ENCODE measurements around the gene SPRR2F.
"Not testable (repeated sequence)": the region's sequence is repeated elsewhere in the genome, so short reads cannot be mapped to it uniquely, and the experiment has no call there.

The SPRR2F gene

GRCh38 chr1:153128688-153129087 is 15.4 kb upstream of the SPRR2F start:
- not testable (repeated sequence) for H2AK5ac ChIP-seq (ENCODE audit: low read depth, low read length); H2BK120ac ChIP-seq (ENCODE audit: low read depth, low read length); H3K36me3 ChIP-seq (replicated peaks in 1 of 2; ENCODE audit: control insufficient read depth in 2 of 2, insufficient read depth in 2 of 2, low read length in 2 of 2); DNase-seq (ENCODE audit: low spot score); H3K27me3 ChIP-seq (ENCODE audit: control insufficient read depth in 3 of 3, insufficient read depth in 3 of 3, low read depth in 1 of 3, low read length in 3 of 3); H3K79me1 ChIP-seq (ENCODE audit: low read depth, low read length); H3K27ac ChIP-seq (replicated peaks; ENCODE audit: low read length); H3K18ac ChIP-seq (ENCODE audit: low read length); H3K4ac ChIP-seq (ENCODE audit: low read length); H3K4me1 ChIP-seq (ENCODE audit: control insufficient read depth in 2 of 2, insufficient read depth in 1 of 2, low read depth in 1 of 2, low read length in 2 of 2); H3K23ac ChIP-seq (ENCODE audit: low read depth, low read length, poor library complexity); H3K14ac ChIP-seq (ENCODE audit: low read length); H3K9me3 ChIP-seq (replicated peaks in 1 of 2; ENCODE audit: control insufficient read depth in 2 of 2, insufficient read depth in 1 of 2, low read depth in 1 of 2, low read length in 2 of 2); H2BK5ac ChIP-seq (ENCODE audit: low read length); H3K4me3 ChIP-seq (ENCODE audit: low read length in 2 of 2); H2BK12ac ChIP-seq (ENCODE audit: low read length); H3K4me2 ChIP-seq (ENCODE audit: insufficient read depth, low read length, poor library complexity, severe bottlenecking); H2AFZ ChIP-seq (ENCODE audit: low read length); H2BK15ac ChIP-seq (ENCODE audit: low read length); H3K9ac ChIP-seq (ENCODE audit: low read depth, low read length, poor library complexity); H4K91ac ChIP-seq (ENCODE audit: low read depth, low read length, poor library complexity); H4K8ac ChIP-seq (ENCODE audit: low read depth, low read length)
- no CpG with 5 or more reads among the region's 4 CpGs for WGBS, 2 donors (ENCODE audit: extremely low coverage in 2 of 2, insufficient read length in 2 of 2, insufficient replicate concordance in 1 of 2)

GRCh38 chr1:153127296-153127695 is 14.0 kb upstream of the SPRR2F start:
- Histone ChIP-seq H3K4me3 (ENCODE audit: low read length in 2 of 2) (no peak overlapping the region), H3K4me2 (ENCODE audit: insufficient read depth, low read length, poor library complexity, severe bottlenecking) (no peak overlapping the region), H4K91ac (ENCODE audit: low read depth, low read length, poor library complexity) (no peak overlapping the region), H3K23ac (ENCODE audit: low read depth, low read length, poor library complexity) (no peak overlapping the region), H2BK5ac (ENCODE audit: low read length) (no peak overlapping the region), H4K8ac (ENCODE audit: low read depth, low read length) (no peak overlapping the region), H2BK12ac (ENCODE audit: low read length) (no peak overlapping the region), H3K79me1 (ENCODE audit: low read depth, low read length) (no peaks in the 10 kb centered on the region), H2AK5ac (ENCODE audit: low read depth, low read length) (no peak overlapping the region), H3K4ac (ENCODE audit: low read length) (no peak overlapping the region), H3K18ac (ENCODE audit: low read length) (no peak overlapping the region), H3K36me3 (replicated peaks in 1 of 2; ENCODE audit: control insufficient read depth in 2 of 2, insufficient read depth in 2 of 2, low read length in 2 of 2) (no peaks in the 10 kb centered on the region), H3K9ac (ENCODE audit: low read depth, low read length, poor library complexity) (no peak overlapping the region), H3K4me1 (ENCODE audit: control insufficient read depth in 2 of 2, insufficient read depth in 1 of 2, low read depth in 1 of 2, low read length in 2 of 2) (peaks cover 0 to 5% of the 10 kb centered on the region in 2 donors), H3K27ac (replicated peaks; ENCODE audit: low read length) (no peak overlapping the region), H3K27me3 (ENCODE audit: control insufficient read depth in 3 of 3, insufficient read depth in 3 of 3, low read depth in 1 of 3, low read length in 3 of 3) (no peaks in the 10 kb centered on the region), H2BK120ac (ENCODE audit: low read depth, low read length) (no peak overlapping the region), H2AFZ (ENCODE audit: low read length) (no peak overlapping the region), H3K14ac (ENCODE audit: low read length) (no peak overlapping the region), H2BK15ac (ENCODE audit: low read length) (no peak overlapping the region), H3K9me3 (replicated peaks in 1 of 2; ENCODE audit: control insufficient read depth in 2 of 2, insufficient read depth in 1 of 2, low read depth in 1 of 2, low read length in 2 of 2) (peaks cover 0 to 2% of the 10 kb centered on the region in 2 donors)
- WGBS, 2 donors (ENCODE audit: extremely low coverage in 2 of 2, insufficient read length in 2 of 2, insufficient replicate concordance in 1 of 2), result no CpG with 5 or more reads among the region's 2 CpGs
- no peak for DNase-seq (ENCODE audit: low spot score)

GRCh38 chr1:153125536-153125935 is 12.2 kb upstream of the SPRR2F start:
- WGBS, 2 donors (ENCODE audit: extremely low coverage in 2 of 2, insufficient read length in 2 of 2, insufficient replicate concordance in 1 of 2), result no CpG with 5 or more reads among the region's 1 CpG
- Histone ChIP-seq H3K9ac (ENCODE audit: low read depth, low read length, poor library complexity) (no peak overlapping the region), H3K36me3 (replicated peaks in 1 of 2; ENCODE audit: control insufficient read depth in 2 of 2, insufficient read depth in 2 of 2, low read length in 2 of 2) (no peaks in the 10 kb centered on the region), H3K23ac (ENCODE audit: low read depth, low read length, poor library complexity) (no peak overlapping the region), H3K4ac (ENCODE audit: low read length) (no peak overlapping the region), H4K91ac (ENCODE audit: low read depth, low read length, poor library complexity) (no peak overlapping the region), H2BK15ac (ENCODE audit: low read length) (no peak overlapping the region), H3K79me1 (ENCODE audit: low read depth, low read length) (no peaks in the 10 kb centered on the region), H3K18ac (ENCODE audit: low read length) (no peak overlapping the region), H3K9me3 (replicated peaks in 1 of 2; ENCODE audit: control insufficient read depth in 2 of 2, insufficient read depth in 1 of 2, low read depth in 1 of 2, low read length in 2 of 2) (peaks cover 0 to 2% of the 10 kb centered on the region in 2 donors), H3K27me3 (ENCODE audit: control insufficient read depth in 3 of 3, insufficient read depth in 3 of 3, low read depth in 1 of 3, low read length in 3 of 3) (no peaks in the 10 kb centered on the region), H3K4me2 (ENCODE audit: insufficient read depth, low read length, poor library complexity, severe bottlenecking) (no peak overlapping the region), H4K8ac (ENCODE audit: low read depth, low read length) (no peak overlapping the region), H2AFZ (ENCODE audit: low read length) (no peak overlapping the region), H2BK5ac (ENCODE audit: low read length) (no peak overlapping the region), H3K14ac (ENCODE audit: low read length) (no peak overlapping the region), H3K27ac (replicated peaks; ENCODE audit: low read length) (no peak overlapping the region), H3K4me1 (ENCODE audit: control insufficient read depth in 2 of 2, insufficient read depth in 1 of 2, low read depth in 1 of 2, low read length in 2 of 2) (peaks cover 0 to 5% of the 10 kb centered on the region in 2 donors), H2BK120ac (ENCODE audit: low read depth, low read length) (no peak overlapping the region), H2AK5ac (ENCODE audit: low read depth, low read length) (no peak overlapping the region), H3K4me3 (ENCODE audit: low read length in 2 of 2) (no peak overlapping the region), H2BK12ac (ENCODE audit: low read length) (no peak overlapping the region)
- DNase-seq (ENCODE audit: low spot score), result no peak

- no CpG with 5 or more reads among the region's 8 CpGs for WGBS, 2 donors (ENCODE audit: extremely low coverage in 2 of 2, insufficient read length in 2 of 2, insufficient replicate concordance in 1 of 2)
- not testable (repeated sequence) for DNase-seq (ENCODE audit: low spot score); H3K9ac ChIP-seq (ENCODE audit: low read depth, low read length, poor library complexity); H3K4me3 ChIP-seq (ENCODE audit: low read length in 2 of 2); H4K8ac ChIP-seq (ENCODE audit: low read depth, low read length); H3K14ac ChIP-seq (ENCODE audit: low read length); H3K4me2 ChIP-seq (ENCODE audit: insufficient read depth, low read length, poor library complexity, severe bottlenecking); H3K79me1 ChIP-seq (ENCODE audit: low read depth, low read length); H3K4ac ChIP-seq (ENCODE audit: low read length); H3K36me3 ChIP-seq (replicated peaks in 1 of 2; ENCODE audit: control insufficient read depth in 2 of 2, insufficient read depth in 2 of 2, low read length in 2 of 2); H3K4me1 ChIP-seq (ENCODE audit: control insufficient read depth in 2 of 2, insufficient read depth in 1 of 2, low read depth in 1 of 2, low read length in 2 of 2); H3K27me3 ChIP-seq (ENCODE audit: control insufficient read depth in 3 of 3, insufficient read depth in 3 of 3, low read depth in 1 of 3, low read length in 3 of 3); H2AFZ ChIP-seq (ENCODE audit: low read length); H2BK5ac ChIP-seq (ENCODE audit: low read length); H2AK5ac ChIP-seq (ENCODE audit: low read depth, low read length); H4K91ac ChIP-seq (ENCODE audit: low read depth, low read length, poor library complexity); H3K18ac ChIP-seq (ENCODE audit: low read length); H3K9me3 ChIP-seq (replicated peaks in 1 of 2; ENCODE audit: control insufficient read depth in 2 of 2, insufficient read depth in 1 of 2, low read depth in 1 of 2, low read length in 2 of 2); H2BK120ac ChIP-seq (ENCODE audit: low read depth, low read length); H3K23ac ChIP-seq (ENCODE audit: low read depth, low read length, poor library complexity); H3K27ac ChIP-seq (replicated peaks; ENCODE audit: low read length); H2BK15ac ChIP-seq (ENCODE audit: low read length); H2BK12ac ChIP-seq (ENCODE audit: low read length)
Observed at GRCh38 chr1:153123793-153124192, 10.5 kb upstream of the SPRR2F start.
